ENCODE data around the gene RAD51B.
A peak's percentile ranks its signal among the peaks of the same experiment; 100 is the strongest.

RAD51B gene

DNA sequence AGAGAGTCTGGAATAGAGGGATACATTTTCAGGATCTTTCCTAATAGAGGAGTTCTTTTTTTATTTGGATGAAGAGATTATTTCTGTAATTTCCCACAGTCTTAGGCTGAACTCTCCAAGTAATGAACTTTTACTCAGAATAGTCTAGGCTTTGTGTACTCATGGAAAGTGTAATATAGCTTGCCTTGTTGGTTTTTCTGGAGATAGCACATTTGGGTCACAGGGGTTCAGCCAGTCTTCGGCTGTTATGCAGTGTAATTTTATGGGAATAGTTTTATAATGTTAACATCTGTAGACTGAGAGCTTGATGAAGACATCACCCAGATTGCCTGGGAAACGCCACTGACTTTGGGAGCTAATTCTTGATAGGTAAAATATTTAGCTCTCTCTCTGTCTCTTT lies 450.8 kb downstream of the RAD51B start:
- peaks cover 89% of the 10 kb centered on the region for H3K4me1 ChIP-seq
- no peak overlapping the region for H3K4me2 ChIP-seq
- peak overlapping the region; percentile 81; the same call in 1 of the 2 replicates for H3K27ac ChIP-seq
- H3K4me3 ChIP-seq: no peak overlapping the region
- no peaks in the 10 kb centered on the region for H3K9me3 ChIP-seq
- no peaks in the 10 kb centered on the region for H3K27me3 ChIP-seq
- no peaks in the 10 kb centered on the region for H3K36me3 ChIP-seq
- H4K20me1 ChIP-seq: no peaks in the 10 kb centered on the region
- no peak overlapping the region for H3K9ac ChIP-seq
- TF ChIP-seq Cebpa-rat (IDR thresholded peaks at IDR 0.05): no peak

DNA sequence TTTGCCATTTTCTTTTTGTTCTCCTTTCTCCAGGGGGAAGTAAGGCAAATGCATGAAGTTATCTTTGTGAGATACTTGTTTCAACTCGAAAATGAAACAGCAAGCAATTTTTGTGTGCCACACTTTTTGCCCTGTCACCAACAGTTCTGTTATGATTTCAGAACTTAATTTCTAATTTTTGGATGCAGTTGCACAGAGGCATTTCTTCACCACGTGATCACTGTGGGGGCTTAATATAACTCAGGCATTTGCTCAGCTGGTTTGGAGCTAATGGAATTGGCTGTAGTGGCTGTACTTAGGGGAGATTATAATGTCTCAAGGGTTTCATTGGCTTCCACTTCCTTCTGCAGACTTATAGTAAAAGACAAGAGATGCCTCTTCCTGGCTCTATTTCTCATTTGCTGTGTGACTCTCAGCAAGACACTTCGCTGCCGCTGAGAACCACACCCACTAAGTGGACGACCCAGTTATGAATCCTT lies 452.4 kb downstream of the RAD51B start:
- no peak for TF ChIP-seq Cebpa-rat (IDR thresholded peaks at IDR 0.05)
- Histone ChIP-seq H3K4me3 (no peak overlapping the region), H3K36me3 (no peaks in the 10 kb centered on the region), H3K4me2 (peak overlapping the region; percentile 15), H3K4me1 (peaks cover 92% of the 10 kb centered on the region), H3K27ac (no peak overlapping the region), H3K9me3 (no peaks in the 10 kb centered on the region), H3K9ac (no peak overlapping the region), H4K20me1 (no peaks in the 10 kb centered on the region), H3K27me3 (no peaks in the 10 kb centered on the region)

- no peaks in the 10 kb centered on the region for H3K36me3 ChIP-seq
- no peaks in the 10 kb centered on the region for H3K27me3 ChIP-seq
- H3K27ac ChIP-seq: peak overlapping the region; percentile 28; the same call in 1 of the 2 replicates
- H3K4me1 ChIP-seq: peaks cover 92% of the 10 kb centered on the region
- H3K4me3 ChIP-seq: no peak overlapping the region
- H3K9me3 ChIP-seq: no peaks in the 10 kb centered on the region
- H3K4me2 ChIP-seq: peak overlapping the region; percentile 4; the same call in 1 of the 2 replicates
- TF ChIP-seq Cebpa-rat (IDR thresholded peaks at IDR 0.05): no peak
- no peak overlapping the region for H3K9ac ChIP-seq
- H4K20me1 ChIP-seq: no peaks in the 10 kb centered on the region
Observed at GRCh38 chr14:68273413-68273812, 453.8 kb downstream of the RAD51B start.

DNA sequence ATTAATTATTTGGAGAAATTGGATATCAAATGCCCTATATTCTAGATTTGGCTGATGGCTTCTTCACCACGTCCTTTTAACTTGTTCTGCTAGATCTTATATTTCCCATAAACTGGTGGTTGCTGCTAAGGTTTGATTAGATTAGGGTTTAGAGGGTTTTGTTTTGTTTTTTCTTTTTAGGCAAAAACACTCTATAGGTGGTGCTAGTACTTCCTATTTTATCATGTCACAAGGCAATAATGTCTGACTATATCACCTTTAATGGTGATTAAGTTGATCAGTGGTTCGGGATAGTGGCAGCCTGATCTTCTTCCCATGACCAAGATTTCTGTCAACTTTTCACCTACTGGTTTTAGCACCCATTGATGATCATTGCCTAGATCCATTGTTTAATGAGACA lies 455.1 kb downstream of the RAD51B start:
- peak overlapping the region; percentile 79 for H3K27ac ChIP-seq
- peaks cover 92% of the 10 kb centered on the region for H3K4me1 ChIP-seq
- H3K9me3 ChIP-seq: no peaks in the 10 kb centered on the region
- H3K27me3 ChIP-seq: no peaks in the 10 kb centered on the region
- no peak overlapping the region for H3K4me3 ChIP-seq
- H3K4me2 ChIP-seq: peak overlapping the region; percentile 77
- no peak overlapping the region; the same call in 1 of the 2 replicates for H3K9ac ChIP-seq
- H3K36me3 ChIP-seq: no peaks in the 10 kb centered on the region
- H4K20me1 ChIP-seq: no peaks in the 10 kb centered on the region
- no peak for TF ChIP-seq Cebpa-rat (IDR thresholded peaks at IDR 0.05)

GRCh38 chr14:68278576-68279436 lies 459.2 kb downstream of the RAD51B start:
- H3K9me3 ChIP-seq: no peaks in the 10 kb centered on the region
- H3K27ac ChIP-seq: peak overlapping the region; percentile 97
- no peaks in the 10 kb centered on the region for H4K20me1 ChIP-seq
- peak overlapping the region; percentile 65 for H3K4me3 ChIP-seq
- no peaks in the 10 kb centered on the region for H3K36me3 ChIP-seq
- no peaks in the 10 kb centered on the region for H3K27me3 ChIP-seq
- H3K4me2 ChIP-seq: peak overlapping the region; percentile 77
- H3K9ac ChIP-seq: peak overlapping the region; percentile 86
- TF ChIP-seq Cebpa-rat (IDR thresholded peaks at IDR 0.05): no peak
- peaks cover 97% of the 10 kb centered on the region for H3K4me1 ChIP-seq

DNA sequence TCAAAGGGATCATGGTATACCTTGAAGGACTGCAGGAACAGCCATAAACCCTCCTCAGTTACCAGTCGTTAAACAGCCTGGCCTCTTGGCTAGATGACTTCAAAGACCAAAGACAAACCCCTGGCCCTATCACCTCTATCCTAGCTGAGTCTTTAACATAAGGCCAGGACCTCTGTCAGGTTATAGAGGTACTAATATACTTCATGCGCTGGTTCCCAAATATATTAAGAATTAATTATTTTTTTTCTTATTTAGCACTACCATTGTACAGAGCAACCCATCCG lies 459.8 kb downstream of the RAD51B start:
- peak overlapping the region; percentile 86 for H3K9ac ChIP-seq
- H3K4me2 ChIP-seq: peak overlapping the region; percentile 77
- peak overlapping the region; percentile 97 for H3K27ac ChIP-seq
- peak overlapping the region; percentile 65 for H3K4me3 ChIP-seq
- no peaks in the 10 kb centered on the region for H3K9me3 ChIP-seq
- no peaks in the 10 kb centered on the region for H4K20me1 ChIP-seq
- no peak for TF ChIP-seq Cebpa-rat (IDR thresholded peaks at IDR 0.05)
- no peaks in the 10 kb centered on the region for H3K36me3 ChIP-seq
- peaks cover 97% of the 10 kb centered on the region for H3K4me1 ChIP-seq
- H3K27me3 ChIP-seq: no peaks in the 10 kb centered on the region

GRCh38 chr14:68279777-68280233 lies 460.2 kb downstream of the RAD51B start:
- H3K9me3 ChIP-seq: no peaks in the 10 kb centered on the region
- peak overlapping the region; percentile 77 for H3K4me2 ChIP-seq
- no peaks in the 10 kb centered on the region for H3K36me3 ChIP-seq
- H3K27me3 ChIP-seq: no peaks in the 10 kb centered on the region
- H3K4me3 ChIP-seq: peak overlapping the region; percentile 65
- H3K27ac ChIP-seq: peak overlapping the region; percentile 97
- no peak for TF ChIP-seq Cebpa-rat (IDR thresholded peaks at IDR 0.05)
- H3K9ac ChIP-seq: peak overlapping the region; percentile 86
- H3K4me1 ChIP-seq: peaks cover 98% of the 10 kb centered on the region
- H4K20me1 ChIP-seq: no peaks in the 10 kb centered on the region

DNA sequence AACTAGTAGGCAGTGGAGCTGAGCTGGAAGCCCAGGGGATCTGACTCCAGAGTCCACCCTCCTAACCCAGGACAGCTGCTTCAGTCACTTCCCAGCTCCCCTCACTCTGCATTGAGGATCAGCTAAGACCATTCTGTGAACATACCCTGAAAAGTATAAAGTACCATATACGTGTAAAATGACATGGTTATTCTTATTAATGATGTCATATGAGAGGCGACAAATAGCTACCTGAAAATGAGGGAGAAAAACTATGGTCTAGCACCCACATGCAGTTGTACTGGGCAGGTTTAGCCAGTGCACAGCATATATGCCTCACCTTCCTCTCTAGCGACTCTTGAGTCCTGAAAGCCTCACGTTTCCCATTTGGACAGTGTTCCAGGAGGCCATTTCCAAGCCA lies 461.9 kb downstream of the RAD51B start:
- Histone ChIP-seq H3K9ac (peak overlapping the region; percentile 86; the same call in 1 of the 2 replicates), H3K4me3 (no peak overlapping the region), H3K4me2 (peak overlapping the region; percentile 77), H3K9me3 (no peaks in the 10 kb centered on the region), H3K36me3 (no peaks in the 10 kb centered on the region), H4K20me1 (no peaks in the 10 kb centered on the region), H3K4me1 (peaks cover 96% of the 10 kb centered on the region), H3K27ac (peak overlapping the region; percentile 97), H3K27me3 (no peaks in the 10 kb centered on the region)
- no peak for TF ChIP-seq Cebpa-rat (IDR thresholded peaks at IDR 0.05)

- Histone ChIP-seq H3K9me3 (no peaks in the 10 kb centered on the region), H3K27ac (peak overlapping the region; percentile 97), H3K4me1 (peaks cover 96% of the 10 kb centered on the region), H3K27me3 (no peaks in the 10 kb centered on the region), H3K4me3 (peak overlapping the region; percentile 49; the same call in 1 of the 2 replicates), H4K20me1 (no peaks in the 10 kb centered on the region), H3K36me3 (no peaks in the 10 kb centered on the region), H3K4me2 (peak overlapping the region; percentile 77), H3K9ac (peak overlapping the region; percentile 86)
- no peak for TF ChIP-seq Cebpa-rat (IDR thresholded peaks at IDR 0.05)
Observed at GRCh38 chr14:68282479-68283377, 463.1 kb downstream of the RAD51B start.
